ENCODE data around the gene RDH8. TPM values are rescaled to one million over a fixed set of nuclear protein-coding genes. Genes with fewer than 3 reads are reported as not detected.

RDH8 gene
- total and polyA plus RNA-seq, 2 of the 4 experiments (the other 2 are of a cell fraction), result 0.18 TPM; not detected in 1

- WGBS, 2 experiments (ENCODE audit: extremely low coverage in 2 of 2, insufficient read length in 1 of 2), result 44% methylated on average over 18 of the region's 29 CpGs; no CpG with 5 or more reads in 1 of the 2 experiments
- CTCF ChIA-PET, result no interaction called here
Measured at GRCh38 chr19:9966448-9966847, 46.8 kb upstream of the RDH8 start.

More at GRCh38 chr19:9966448-9966847, 46.8 kb upstream of the RDH8 start:
- Histone ChIP-seq H3K9ac (ENCODE audit: low read depth, low read length) (no peak overlapping the region), H3K4me3 (ENCODE audit: insufficient read depth, low read depth, low read length) (no peak overlapping the region), H3K27ac (ENCODE audit: insufficient read depth, low read length) (no peak overlapping the region), H3K4me1 (ENCODE audit: control insufficient read depth, insufficient read depth, low read length) (peaks cover 2% of the 10 kb centered on the region; the same call in 1 of the 2 replicates), H3K14ac (replicated peaks; ENCODE audit: low read depth, low read length) (no peak overlapping the region), H3K4me2 (ENCODE audit: low read depth, low read length) (no peak overlapping the region), H3K4ac (ENCODE audit: low read depth, low read length) (no peak overlapping the region), H3K18ac (ENCODE audit: low read depth, low read length) (no peak overlapping the region), H3K9me3 (ENCODE audit: control insufficient read depth, insufficient read depth, low read length) (no peaks in the 10 kb centered on the region), H3K36me3 (ENCODE audit: control insufficient read depth, insufficient read depth, low read length) (no peaks in the 10 kb centered on the region; the same call in 1 of the 2 replicates), H2BK120ac (ENCODE audit: low read depth, low read length) (no peak overlapping the region), H2BK15ac (ENCODE audit: low read depth, low read length) (no peak overlapping the region), H4K20me1 (ENCODE audit: insufficient read depth, low read length) (no peaks in the 10 kb centered on the region), H3K56ac (ENCODE audit: extremely low read depth, insufficient read depth, low read length) (no peak overlapping the region), H2BK20ac (ENCODE audit: low read depth, low read length) (no peak overlapping the region), H2AFZ (replicated peaks; ENCODE audit: low read length, poor library complexity) (no peak overlapping the region), H3K9me1 (ENCODE audit: insufficient read depth, low read length) (no peaks in the 10 kb centered on the region), H4K5ac (ENCODE audit: low read depth, low read length) (no peak overlapping the region), H3K27me3 (ENCODE audit: control insufficient read depth, insufficient read depth, low read length) (no peaks in the 10 kb centered on the region; the same call in 1 of the 2 replicates), H2BK5ac (ENCODE audit: low read depth, low read length, poor library complexity, severe bottlenecking) (no peak overlapping the region), H4K91ac (ENCODE audit: insufficient read depth, low read depth, low read length) (no peak overlapping the region), H2AK9ac (replicated peaks; ENCODE audit: low read depth, low read length, poor library complexity) (no peak overlapping the region), H4K8ac (ENCODE audit: low read depth in 2 of 2, low read length in 2 of 2) (no peak overlapping the region), H3K23ac (ENCODE audit: low read depth, low read length) (no peak overlapping the region), H3K79me1 (ENCODE audit: low read depth in 1 of 2, low read length in 2 of 2) (no peaks in the 10 kb centered on the region), H2AK5ac (ENCODE audit: low read depth, low read length) (no peak overlapping the region; the same call in 1 of the 2 replicates)
- ATAC-seq (ENCODE audit: low read depth), result no peak
- dilution Hi-C loops (cut with HindIII; ENCODE audit: low sequenced_read_pairs, unreplicated experiment), result no loop called here
- POLR2A ChIA-PET (ENCODE audit: unreplicated experiment), result no interaction called here
- TF ChIP-seq RAD21 (IDR thresholded peaks at IDR 0.05; ENCODE audit: low read length), result no peak
- TF ChIP-seq FOS (IDR thresholded peaks at IDR 0.05; ENCODE audit: low read depth, low read length), result no peak
- TF ChIP-seq RCOR1 (IDR thresholded peaks at IDR 0.05; ENCODE audit: insufficient replicate concordance, low read length), result no peak
- intact Hi-C loops (cut with micrococcal nuclease), result no loop called here
- DNase-seq, result no peak
- no TSS peak for BruUV-seq (replicated peaks)
- in situ Hi-C loops (cut with MboI; ENCODE audit: low sequenced_read_pairs), result no loop called here
